GM19324 (cell line): Measurements from ENCODE around the gene LHFPL4.

Source experiments
- ATAC-seq: cut with Tn5 transposase; IDR thresholded peaks from one replicate; pipeline ENCODE4 v1.9.1; 2021; ENCODE audit warnings: mild to moderate bottlenecking, moderate library complexity; ENCODE audit not compliant: unreplicated experiment, low FRiP score

The LHFPL4 gene

GRCh38 chr3:9480265-9480664 is 73.4 kb downstream of the LHFPL4 start:
- no peak for ATAC-seq

GRCh38 chr3:9476935-9477334 is 76.7 kb downstream of the LHFPL4 start:
- no peak for ATAC-seq

- ATAC-seq = no peak
Measured at GRCh38 chr3:9474482-9474881, 79.1 kb downstream of the LHFPL4 start.

- no peak for ATAC-seq
Measured at GRCh38 chr3:9473496-9474065, 80.0 kb downstream of the LHFPL4 start.

GRCh38 chr3:9469986-9470385 is 83.6 kb downstream of the LHFPL4 start:
- no peak for ATAC-seq

GRCh38 chr3:9468460-9468859 is 85.2 kb downstream of the LHFPL4 start:
- ATAC-seq = no peak

GRCh38 chr3:9467451-9467850 is 86.2 kb downstream of the LHFPL4 start:
- no peak for ATAC-seq

GRCh38 chr3:9455596-9456131 is 98.0 kb downstream of the LHFPL4 start:
- no peak for ATAC-seq

- ATAC-seq = no peak
Measured at GRCh38 chr3:9452417-9452816, 101.2 kb downstream of the LHFPL4 start.

GRCh38 chr3:9450991-9451390 is 102.6 kb downstream of the LHFPL4 start:
- no peak for ATAC-seq

GRCh38 chr3:9450126-9450525 is 103.5 kb downstream of the LHFPL4 start:
- no peak for ATAC-seq

- no peak for ATAC-seq
Measured at GRCh38 chr3:9448643-9449042, 105.0 kb downstream of the LHFPL4 start.
